HepG2 (cell line): ENCODE results near the gene ZNF132. TPM values are rescaled to one million over a fixed set of nuclear protein-coding genes. Genes with fewer than 3 reads are reported as not detected.

Source experiments
- ATAC-seq: fragments of 200-7000 bp; cut with Tn5 transposase; 3 replicates; pipeline ENCODE4 v1.9.1; 2020; ENCODE audit warnings: mild to moderate bottlenecking, moderate library complexity
- BruUV-seq: library from RNA; stranded (reverse); fragments of 400-500 nt; replicated peaks from 2 replicates; lab custom pipeline; 2021; lab: Mats Ljungman, UMichigan
- CTCF ChIA-PET: fragments of 300-600 bp; formaldehyde crosslinking; extraction: SDS; loops from one replicate; lab custom pipeline; 2021; ENCODE audit warnings: low total read pairs, inconsistent platforms, low intra/inter-chr PET ratio; lab: Yijun Ruan, JAX
- POLR2A ChIA-PET: fragments of 350-600 bp; sonication (Branson Sonifier 250); formaldehyde crosslinking; loops from one replicate; lab custom pipeline; 2020; ENCODE audit warnings: antibody characterized with exemption, inconsistent platforms; lab: Yijun Ruan, JAX
- DNase-seq: peaks from one replicate; pipeline ENCODE4 v3.0.0-alpha.2; 2015; ENCODE audit warnings: low spot score
- FAIRE-seq: peaks from 3 replicates; lab custom pipeline; 2011; peaks lifted over from hg19 to GRCh38; lab: Jason Lieb, UNC
- H2AFZ ChIP-seq: one replicate; pipeline ENCODE4 v1.6.1; 2011; ENCODE audit warnings: low read length, inconsistent platforms
- H3K27ac ChIP-seq: fragments of 300-600 bp; 3 replicates; pipeline ENCODE4 v1.8.0; 2011; ENCODE audit warnings: mixed run types, mild to moderate bottlenecking, mixed read lengths, low read length, inconsistent platforms; ENCODE audit not compliant: insufficient read depth; ENCODE audit errors: extremely low read length
- H3K27me3 ChIP-seq, 2 experiments: fragments of 200-600 bp in 1 of 2; 2 replicates in 1 of 2; 3 replicates in 1 of 2; pipeline versions ENCODE4 v1.6.0 to v1.8.0; 2011; ENCODE audit warnings: low read length in 2 of 2, mild to moderate bottlenecking in 2 of 2, moderate library complexity in 2 of 2, inconsistent platforms in 1 of 2; ENCODE audit not compliant: insufficient read depth in 2 of 2, control insufficient read depth in 1 of 2
- H3K36me3 ChIP-seq, 2 experiments: fragments of 200-600 bp in 1 of 2; replicated peaks in 1 of 2; 2 replicates in 1 of 2; 3 replicates in 1 of 2; pipeline versions ENCODE4 v1.5.1 to v1.8.0; 2011; ENCODE audit warnings: low read length in 2 of 2, inconsistent platforms in 1 of 2; ENCODE audit not compliant: insufficient read depth in 2 of 2, control insufficient read depth in 1 of 2
- H3K4me1 ChIP-seq: 2 replicates; pipeline ENCODE4 v1.5.1; 2012; ENCODE audit warnings: low read length, inconsistent platforms; ENCODE audit not compliant: insufficient read depth
- H3K4me2 ChIP-seq: 2 replicates; pipeline ENCODE4 v1.6.0; 2011; ENCODE audit warnings: low read depth, low read length, inconsistent platforms
- H3K4me3 ChIP-seq, 3 experiments: fragments of 200-600 bp in 1 of 3; sonication (generic), shearing (Covaris generic) in 1 of 3; replicated peaks in 1 of 3; 2 replicates each; pipeline ENCODE4 v1.5.1; 2011 to 2016; ENCODE audit warnings: low read length in 3 of 3, inconsistent platforms in 2 of 3, low read depth in 2 of 3, mild to moderate bottlenecking in 2 of 3, control low read depth in 1 of 3, mixed read lengths in 1 of 3; ENCODE audit not compliant: insufficient read depth in 1 of 3
- H3K79me2 ChIP-seq: one replicate; pipeline ENCODE4 v1.6.1; 2011; ENCODE audit warnings: low read length, inconsistent platforms; ENCODE audit not compliant: insufficient read depth
- H3K9ac ChIP-seq: 2 replicates; pipeline ENCODE4 v1.6.0; 2011; ENCODE audit warnings: mild to moderate bottlenecking, low read depth, low read length, inconsistent platforms; ENCODE audit not compliant: insufficient read depth
- H3K9me3 ChIP-seq: 2 replicates; pipeline ENCODE4 v1.5.1; 2012; ENCODE audit warnings: mild to moderate bottlenecking, low read length
- H4K20me1 ChIP-seq: 2 replicates; pipeline ENCODE4 v1.6.0; 2011; ENCODE audit warnings: inconsistent platforms, mild to moderate bottlenecking, low read length, moderate library complexity; ENCODE audit not compliant: insufficient read depth
- ATF1 ChIP-seq: IDR thresholded peaks from 2 replicates; pipeline ENCODE4 v1.6.1; 2016; ENCODE audit warnings: mild to moderate bottlenecking, control low read depth
- FOXJ3 ChIP-seq: sonication (generic); formaldehyde crosslinking; IDR thresholded peaks from 2 replicates; pipeline ENCODE4 v1.4.0; 2020; ENCODE audit warnings: missing genetic modification reagents, mild to moderate bottlenecking, borderline replicate concordance
- FOXK1 ChIP-seq: sonication (generic); formaldehyde crosslinking; IDR thresholded peaks from 2 replicates; pipeline ENCODE4 v1.4.0; 2020; ENCODE audit warnings: low read depth, missing genetic modification reagents, borderline replicate concordance
- HOXA7 ChIP-seq: sonication (generic); formaldehyde crosslinking; IDR thresholded peaks from 2 replicates; pipeline ENCODE4 v1.8.1; 2022; ENCODE audit warnings: mild to moderate bottlenecking, missing genetic modification reagents, moderate library complexity
- JUNB ChIP-seq: sonication (generic); formaldehyde crosslinking; IDR thresholded peaks from 2 replicates; pipeline ENCODE4 v1.8.0; 2022; ENCODE audit warnings: missing genetic modification reagents, mild to moderate bottlenecking, borderline replicate concordance
- KDM1A ChIP-seq: IDR thresholded peaks from 2 replicates; pipeline ENCODE4 v1.6.1; 2016; ENCODE audit warnings: missing compliant biosample characterization
- PHB2 ChIP-seq: fragments of 450-650 bp; IDR thresholded peaks from 2 replicates; pipeline ENCODE4 v1.6.1; 2018; ENCODE audit not compliant: partially characterized antibody
- POGZ ChIP-seq: sonication (generic); formaldehyde crosslinking; IDR thresholded peaks from 2 replicates; pipeline ENCODE4 v1.4.0; 2020; ENCODE audit warnings: mild to moderate bottlenecking, missing genetic modification reagents
- RAD21 ChIP-seq: fragments of 450-650 bp; formaldehyde crosslinking; IDR thresholded peaks from 2 replicates; pipeline ENCODE4 v1.5.0; 2020; ENCODE audit warnings: mild to moderate bottlenecking
- SIX4 ChIP-seq: sonication (generic); formaldehyde crosslinking; IDR thresholded peaks from 2 replicates; pipeline ENCODE4 v1.4.0; 2020; ENCODE audit warnings: missing genetic modification reagents
- SP5 ChIP-seq: IDR thresholded peaks from 2 replicates; pipeline ENCODE4 v1.6.1; 2016; ENCODE audit warnings: low read depth, borderline replicate concordance
- TBP ChIP-seq: sonication (generic); formaldehyde crosslinking; IDR thresholded peaks from 2 replicates; pipeline ENCODE4 v1.5.0; 2020; ENCODE audit warnings: missing genetic modification reagents
- ZMYM2 ChIP-seq: sonication (generic); formaldehyde crosslinking; IDR thresholded peaks from 2 replicates; pipeline ENCODE4 v1.8.0; 2022; ENCODE audit warnings: mild to moderate bottlenecking, missing genetic modification reagents
- ZMYM3 ChIP-seq: sonication (generic); formaldehyde crosslinking; IDR thresholded peaks from 2 replicates; pipeline ENCODE4 v1.5.1; 2020; ENCODE audit warnings: mild to moderate bottlenecking, missing genetic modification reagents
- ZNF768 ChIP-seq: sonication (generic); formaldehyde crosslinking; IDR thresholded peaks from 2 replicates; pipeline ENCODE4 v1.4.0; 2020; ENCODE audit warnings: missing genetic modification reagents
- ZNF788 ChIP-seq: sonication (generic); formaldehyde crosslinking; IDR thresholded peaks from 2 replicates; pipeline ENCODE4 v1.5.0; 2020; ENCODE audit warnings: mild to moderate bottlenecking, missing genetic modification reagents, borderline replicate concordance
- ZSCAN30 ChIP-seq: sonication (generic); formaldehyde crosslinking; IDR thresholded peaks from 2 replicates; pipeline ENCODE4 v1.5.0; 2020; ENCODE audit warnings: mild to moderate bottlenecking, missing genetic modification reagents
- WGBS: methylation state at CpG from one replicate; pipeline ENCODE4 v1.1.6; 2017; ENCODE audit warnings: low lambda C conversion rate; 5-methylcytosine and 5-hydroxymethylcytosine counted together
- in situ Hi-C: cut with HindIII; loops from 2 replicates; pipeline ENCODE4 v1.10.0; 2017; ENCODE audit warnings: low pct_unique_long_range_greater_than_20kb; ENCODE audit not compliant: extremely low pct_ligation_motif_present
- intact Hi-C: fragments of 100-400 bp; cut with micrococcal nuclease; formaldehyde crosslinking; loops from one replicate; pipeline ENCODE4 v1.10.0; 2022; ENCODE audit not compliant: unreplicated experiment
- polyA plus RNA-seq, 8 experiments: library from polyadenylated mRNA; depleted of rRNA in 3 of 8; stranded (reverse) in 7 of 8; unstranded in 1 of 8; fragments of >200 nt; fragmentation: Illumina TruSeq in 4 of 8; extraction: Trizol in 4 of 8; gene quantifications; 2 replicates each; pipeline versions ENCODE4 v1.2.1 to v1.2.3, GENCODE V29; 2011 to 2016; ENCODE audit warnings: low read depth in 4 of 8, missing spikeins in 1 of 8, mixed read lengths in 1 of 8; ENCODE audit not compliant: insufficient read depth in 1 of 8
- total RNA-seq, 5 experiments: library from RNA; depleted of rRNA; stranded (reverse); fragments of >200 nt; fragmentation: Illumina TruSeq; extraction: Trizol; gene quantifications; 2 replicates each; pipeline ENCODE4 v1.2.3, GENCODE V29; 2016; ENCODE audit warnings: low read depth in 1 of 5
- TF ChIP-seq, protein P1 (sequence below): sonication (generic); formaldehyde crosslinking; IDR thresholded peaks from 2 replicates; pipeline ENCODE4 v1.8.1; 2023; ENCODE audit warnings: mild to moderate bottlenecking, missing genetic modification reagents

Gene ZNF132
- total and polyA plus RNA-seq, 2 of the 13 experiments (the other 11 are each of a cell fraction or from before 2014, with no cell fraction given) = not detected

DNA sequence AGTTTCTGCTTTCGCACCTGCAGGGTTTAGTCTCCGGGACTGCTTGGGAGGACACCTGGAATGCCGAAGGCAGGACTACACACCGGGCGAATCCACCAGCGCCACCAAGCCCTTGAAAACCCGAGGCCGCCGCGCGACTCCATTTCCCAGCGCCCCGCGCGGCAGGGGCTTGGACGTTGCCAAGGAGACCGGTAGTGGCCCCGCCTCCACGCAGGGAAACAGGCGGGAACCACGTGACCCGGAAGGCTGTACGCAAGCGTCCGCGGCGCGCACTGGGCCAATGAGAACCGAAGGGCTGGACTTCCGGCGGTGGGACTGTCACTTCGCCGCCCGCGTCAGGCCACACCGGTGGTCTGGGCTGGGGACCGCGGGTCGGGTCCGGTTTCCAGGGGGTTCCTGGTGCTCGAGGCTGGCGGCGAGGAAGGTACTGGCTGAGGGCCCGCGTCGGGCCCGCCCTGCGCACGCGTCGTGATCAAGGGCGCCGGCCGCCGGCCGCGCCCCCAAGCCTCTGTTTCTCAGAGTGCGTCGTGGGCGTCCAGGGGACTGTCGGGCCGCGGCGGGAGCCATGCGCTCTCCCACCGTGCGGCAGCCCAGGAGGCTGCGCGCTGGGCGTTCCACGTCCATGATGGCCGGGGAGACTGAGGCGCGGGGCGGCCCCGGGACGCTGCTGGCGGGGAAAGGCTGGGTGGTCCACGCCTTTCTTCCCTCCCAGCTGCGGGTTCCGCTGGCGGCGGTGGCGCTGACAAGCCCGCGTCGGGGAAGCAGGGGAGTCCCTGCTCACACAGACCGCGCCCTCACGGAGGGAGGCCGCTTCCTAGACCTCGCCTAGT, 27.0 kb upstream of the ZNF132 start, which contains the start of gene ZNF324 (continued):
- TF ChIP-seq HOXA7 (no peak), TBP (CRISPR knock-in tag) (no peak)
- TF ChIP-seq, all 625 proteins: peak for 144

DNA sequence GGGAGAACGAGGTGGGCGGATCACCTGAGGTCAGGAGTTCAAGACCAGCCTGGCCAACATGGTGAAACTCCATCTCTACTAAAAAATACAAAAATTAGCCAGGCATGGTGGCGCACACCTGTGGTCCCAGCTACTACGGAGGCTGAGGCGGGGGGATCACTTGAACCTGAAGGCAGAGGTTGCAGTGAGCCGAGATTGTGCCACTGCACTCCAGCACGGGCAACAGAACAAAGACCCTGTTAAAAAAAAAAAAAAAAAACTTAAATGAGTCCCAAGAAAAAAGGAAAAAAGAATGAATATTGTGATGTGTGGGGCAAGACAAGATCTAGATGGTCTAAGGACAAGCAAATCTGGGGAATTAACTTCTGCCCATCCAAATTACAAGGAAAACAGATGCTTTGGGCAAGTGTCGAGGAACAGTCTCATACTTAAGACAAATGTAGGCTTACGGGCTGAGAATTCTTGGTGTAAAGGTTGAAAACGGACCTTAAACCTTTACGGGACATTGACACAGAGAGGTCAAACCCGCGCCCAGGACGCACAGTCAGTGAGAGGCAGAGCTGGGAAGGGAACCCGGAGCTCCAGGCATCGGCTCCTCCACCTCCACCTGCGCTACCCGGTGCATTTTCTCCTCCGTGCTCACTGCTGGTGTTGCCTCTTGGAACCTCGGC, 26.3 kb upstream of the ZNF132 start:
- WGBS = 21% methylated on average over 20 of the region's 20 CpGs
- FAIRE-seq = no peak
- in situ Hi-C loops = no loop called here
- Histone ChIP-seq H3K79me2 (peaks cover 6% of the 10 kb centered on the region), H3K4me1 (peaks cover 24% of the 10 kb centered on the region), H3K9ac (peak overlapping the region; percentile 56; the same call in 1 of the 2 replicates)
- intact Hi-C loops = loop anchor here (2.0 to 5.0 kb wide), 4 partner anchors 15 to 139 kb away; partner anchors contain the start of genes ZBTB45, ZNF324B, ZNF584 and ZSCAN22
- 0 out of 2 replicates have a peak, but pooled peaks have one; percentile 48 for TF ChIP-seq ZSCAN30 (CRISPR knock-in tag)
- no peak for TF ChIP-seq SP5 (CRISPR knock-in tag)
- no peak for TF ChIP-seq JUNB
- no peak for TF ChIP-seq PHB2
- TF ChIP-seq, protein P1, sequence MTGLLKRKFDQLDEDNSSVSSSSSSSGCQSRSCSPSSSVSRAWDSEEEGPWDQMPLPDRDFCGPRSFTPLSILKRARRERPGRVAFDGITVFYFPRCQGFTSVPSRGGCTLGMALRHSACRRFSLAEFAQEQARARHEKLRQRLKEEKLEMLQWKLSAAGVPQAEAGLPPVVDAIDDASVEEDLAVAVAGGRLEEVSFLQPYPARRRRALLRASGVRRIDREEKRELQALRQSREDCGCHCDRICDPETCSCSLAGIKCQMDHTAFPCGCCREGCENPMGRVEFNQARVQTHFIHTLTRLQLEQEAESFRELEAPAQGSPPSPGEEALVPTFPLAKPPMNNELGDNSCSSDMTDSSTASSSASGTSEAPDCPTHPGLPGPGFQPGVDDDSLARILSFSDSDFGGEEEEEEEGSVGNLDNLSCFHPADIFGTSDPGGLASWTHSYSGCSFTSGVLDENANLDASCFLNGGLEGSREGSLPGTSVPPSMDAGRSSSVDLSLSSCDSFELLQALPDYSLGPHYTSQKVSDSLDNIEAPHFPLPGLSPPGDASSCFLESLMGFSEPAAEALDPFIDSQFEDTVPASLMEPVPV (CRISPR knock-in tag) = peak; percentile 64; the same call in 1 of the 2 replicates
- no peak for TF ChIP-seq FOXJ3 (CRISPR knock-in tag)
- no peak for TF ChIP-seq FOXK1 (CRISPR knock-in tag)
- TF ChIP-seq RAD21 (CRISPR knock-in tag) = peak; percentile 32; the same call in 1 of the 2 replicates
- peak; percentile 27; the same call in 1 of the 2 replicates for TF ChIP-seq POGZ (CRISPR knock-in tag)
- no peak for TF ChIP-seq SIX4 (CRISPR knock-in tag)
- TF ChIP-seq ATF1 (CRISPR knock-in tag) = peak; percentile 50; the same call in 1 of the 2 replicates
- TF ChIP-seq ZNF788 (CRISPR knock-in tag) = 0 out of 2 replicates have a peak, but pooled peaks have one; percentile 12
- peak; percentile 69; the same call in 1 of the 2 replicates for TF ChIP-seq ZMYM3 (CRISPR knock-in tag)
- peak; percentile 98 for TF ChIP-seq ZNF768 (CRISPR knock-in tag)
- peak; percentile 37; the same call in 1 of the 2 replicates for TF ChIP-seq ZMYM2
- peak; percentile 66; the same call in 1 of the 2 replicates for TF ChIP-seq KDM1A (CRISPR knock-in tag)
- TF ChIP-seq, all 625 proteins: peak for 10
- DNase-seq (no peak), ATAC-seq (peak; percentile 36)
- Histone ChIP-seq H3K4me3 (peak overlapping the region; percentile 41 to 86 (median 58); a peak in 5 of 6 replicates), H3K36me3 (peaks cover 1 to 6% of the 10 kb centered on the region in 2 experiments; a peak in 2 of 5 replicates), H3K27ac (no peak overlapping the region), H4K20me1 (no peaks in the 10 kb centered on the region), H3K27me3 (no peaks in the 10 kb centered on the region), H3K4me2 (peak overlapping the region; percentile 94), H3K9me3 (no peaks in the 10 kb centered on the region), H2AFZ (peak overlapping the region; percentile 80)
- CTCF ChIA-PET = no interaction called here
- no TSS peak for BruUV-seq
- POLR2A ChIA-PET = interaction anchor here (1.1 to 1.4 kb wide), 2 partner anchors 9 to 47 kb away, joined by 3 to 4 read pairs; no protein-coding TSS in a partner anchor
